Pulmonary artery endothelial cell (primary cell): ENCODE data around the gene PIK3C2G. TPM values are rescaled to one million over a fixed set of nuclear protein-coding genes. Genes with fewer than 3 reads are reported as not detected.
"Not testable (repeated sequence)": the region's sequence is repeated elsewhere in the genome, so short reads cannot be mapped to it uniquely, and the experiment has no call there.

Source experiments
- DNase-seq: peaks from one replicate; pipeline ENCODE4 v3.0.0-alpha.2; 2011; ENCODE audit warnings: low read depth, low spot score
- total RNA-seq: library from RNA; depleted of rRNA; stranded (reverse); fragments of >200 nt; gene quantifications from 2 replicates; pipeline ENCODE4 v1.2.3, GENCODE V29; 2014

Gene PIK3C2G
- total RNA-seq, result not detected in 2 replicates

- no peak for DNase-seq
Measured at GRCh38 chr12:18261273-18261672, at the start of gene PIK3C2G. PIK3C2G (plus strand) TSS chr12:18261518; CDS start chr12:18282082, 20,564 bp downstream.

- DNase-seq, result no peak
Measured at GRCh38 chr12:18217966-18218365, 43.4 kb upstream of the PIK3C2G start.

GRCh38 chr12:18221726-18222125 is 39.6 kb upstream of the PIK3C2G start:
- no peak for DNase-seq

GRCh38 chr12:18222699-18223098 is 38.6 kb upstream of the PIK3C2G start:
- DNase-seq, result no peak

GRCh38 chr12:18224745-18225144 is 36.6 kb upstream of the PIK3C2G start:
- no peak for DNase-seq

- DNase-seq, result no peak
Measured at GRCh38 chr12:18239526-18239925, 21.8 kb upstream of the PIK3C2G start.

GRCh38 chr12:18242380-18243089 is 18.8 kb upstream of the PIK3C2G start:
- no peak for DNase-seq

- no peak for DNase-seq
Measured at GRCh38 chr12:18243238-18243637, 18.1 kb upstream of the PIK3C2G start.

- no peak for DNase-seq
Measured at GRCh38 chr12:18246066-18246465, 15.3 kb upstream of the PIK3C2G start.

- no peak for DNase-seq
Measured at GRCh38 chr12:18250313-18250916, 10.9 kb upstream of the PIK3C2G start.

- DNase-seq, result no peak
Measured at GRCh38 chr12:18254081-18254480, 7.2 kb upstream of the PIK3C2G start.

- DNase-seq, result not testable (repeated sequence)
Measured at GRCh38 chr12:18255004-18255403, 6.3 kb upstream of the PIK3C2G start.

GRCh38 chr12:18257251-18257650 is 4.1 kb upstream of the PIK3C2G start:
- DNase-seq, result no peak

- no peak for DNase-seq
Measured at GRCh38 chr12:18258929-18259328, 2.4 kb upstream of the PIK3C2G start.

- DNase-seq, result no peak
Measured at GRCh38 chr12:18259906-18260682, 1.2 kb upstream of the PIK3C2G start.

- DNase-seq, result no peak
Measured at GRCh38 chr12:18261906-18262305, 588 bp downstream of the PIK3C2G start.

GRCh38 chr12:18262514-18262913 is 1.2 kb downstream of the PIK3C2G start:
- DNase-seq, result no peak

- DNase-seq, result no peak
Measured at GRCh38 chr12:18264581-18265075, 3.3 kb downstream of the PIK3C2G start.

GRCh38 chr12:18267427-18268099 is 6.2 kb downstream of the PIK3C2G start:
- DNase-seq, result no peak

GRCh38 chr12:18270958-18271460 is 9.7 kb downstream of the PIK3C2G start:
- no peak for DNase-seq

- no peak for DNase-seq
Measured at GRCh38 chr12:18275981-18276380, 14.7 kb downstream of the PIK3C2G start.
